Measurements from ENCODE around the gene CTSF. TPM values are rescaled to one million over a fixed set of nuclear protein-coding genes. Genes with fewer than 3 reads are reported as not detected.

Gene CTSF
- total RNA-seq, 4 donors from 2014 or later, result 5.4 to 24.3 (median 21.8) TPM

DNA sequence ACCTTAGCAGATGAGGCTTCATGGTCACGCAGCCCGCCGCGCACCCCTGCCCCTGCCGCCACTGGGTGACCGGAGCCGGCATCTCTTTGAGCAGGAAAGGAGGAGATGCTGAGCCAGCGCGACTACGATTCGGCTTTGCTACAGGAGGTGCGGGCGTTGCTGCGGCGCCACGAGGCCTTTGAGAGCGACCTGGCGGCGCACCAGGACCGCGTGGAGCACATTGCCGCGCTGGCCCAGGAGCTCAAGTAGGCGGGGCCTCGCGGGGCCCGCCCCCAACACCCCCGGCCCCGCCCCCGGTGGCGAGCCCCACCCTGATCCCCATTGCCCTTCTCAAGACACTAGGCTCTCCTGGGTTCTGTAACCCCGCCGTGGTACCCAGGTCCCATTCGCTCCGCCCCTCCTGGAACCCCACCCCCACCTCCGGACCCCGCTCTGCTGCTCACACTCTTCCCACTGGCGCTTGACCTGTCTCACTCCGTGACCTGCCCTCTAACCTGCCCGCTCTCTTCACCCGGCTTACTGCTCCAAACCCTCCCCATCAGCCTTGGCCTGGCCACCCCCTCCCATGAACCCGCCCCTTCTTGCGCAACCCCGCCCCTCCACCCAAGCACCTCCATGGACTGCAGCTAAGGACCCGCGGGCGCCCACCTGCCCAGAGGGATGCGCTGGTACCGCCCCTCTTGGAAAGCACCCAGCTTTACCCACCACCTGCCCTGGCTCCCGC is 9.1 kb downstream of the CTSF start:
- H3K4me1 ChIP-seq, result peaks cover 0 to 11% (median 2%) of the 10 kb centered on the region in 4 donors
- H3K4me3 ChIP-seq, result peak overlapping the region in 1 of 4 donors; percentile 6
- H3K27me3 ChIP-seq, result no peaks in the 10 kb centered on the region
- H3K9me3 ChIP-seq, result no peaks in the 10 kb centered on the region
- no peak overlapping the region for H3K27ac ChIP-seq
- TF ChIP-seq POLR2A (IDR thresholded peaks at IDR 0.05), result no peak
- TF ChIP-seq, protein P1, sequence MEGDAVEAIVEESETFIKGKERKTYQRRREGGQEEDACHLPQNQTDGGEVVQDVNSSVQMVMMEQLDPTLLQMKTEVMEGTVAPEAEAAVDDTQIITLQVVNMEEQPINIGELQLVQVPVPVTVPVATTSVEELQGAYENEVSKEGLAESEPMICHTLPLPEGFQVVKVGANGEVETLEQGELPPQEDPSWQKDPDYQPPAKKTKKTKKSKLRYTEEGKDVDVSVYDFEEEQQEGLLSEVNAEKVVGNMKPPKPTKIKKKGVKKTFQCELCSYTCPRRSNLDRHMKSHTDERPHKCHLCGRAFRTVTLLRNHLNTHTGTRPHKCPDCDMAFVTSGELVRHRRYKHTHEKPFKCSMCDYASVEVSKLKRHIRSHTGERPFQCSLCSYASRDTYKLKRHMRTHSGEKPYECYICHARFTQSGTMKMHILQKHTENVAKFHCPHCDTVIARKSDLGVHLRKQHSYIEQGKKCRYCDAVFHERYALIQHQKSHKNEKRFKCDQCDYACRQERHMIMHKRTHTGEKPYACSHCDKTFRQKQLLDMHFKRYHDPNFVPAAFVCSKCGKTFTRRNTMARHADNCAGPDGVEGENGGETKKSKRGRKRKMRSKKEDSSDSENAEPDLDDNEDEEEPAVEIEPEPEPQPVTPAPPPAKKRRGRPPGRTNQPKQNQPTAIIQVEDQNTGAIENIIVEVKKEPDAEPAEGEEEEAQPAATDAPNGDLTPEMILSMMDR (IDR thresholded peaks at IDR 0.05), result no peak
- H3K36me3 ChIP-seq, result no peaks in the 10 kb centered on the region
- no peak for DNase-seq

DNA sequence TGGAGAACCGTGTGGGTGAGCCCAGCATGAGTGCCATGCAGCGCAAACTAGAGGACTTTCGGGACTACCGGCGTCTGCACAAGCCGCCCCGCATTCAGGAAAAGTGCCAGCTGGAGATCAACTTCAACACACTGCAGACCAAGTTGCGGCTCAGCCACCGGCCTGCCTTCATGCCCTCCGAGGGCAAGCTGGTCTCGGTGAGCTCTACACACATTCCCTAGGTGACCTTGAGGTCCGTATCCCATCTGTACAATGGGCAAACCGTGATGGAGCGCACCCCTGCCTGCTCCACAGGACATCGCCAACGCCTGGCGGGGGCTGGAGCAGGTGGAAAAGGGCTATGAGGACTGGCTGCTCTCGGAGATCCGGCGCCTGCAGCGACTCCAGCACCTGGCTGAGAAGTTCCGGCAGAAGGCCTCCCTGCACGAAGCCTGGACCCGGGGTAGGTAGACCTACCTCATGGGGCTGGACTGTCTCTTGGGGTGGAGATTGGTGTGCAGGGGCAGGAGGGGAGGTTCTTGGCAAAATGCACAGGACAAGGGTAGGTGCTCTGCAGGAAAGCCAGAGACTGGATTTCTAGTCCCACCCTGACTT is 10.6 kb downstream of the CTSF start:
- no peaks in the 10 kb centered on the region for H3K27me3 ChIP-seq
- no peak for DNase-seq
- H3K36me3 ChIP-seq, result no peaks in the 10 kb centered on the region
- TF ChIP-seq, protein P1 (IDR thresholded peaks at IDR 0.05), result no peak
- TF ChIP-seq POLR2A (IDR thresholded peaks at IDR 0.05), result no peak
- no peaks in the 10 kb centered on the region for H3K9me3 ChIP-seq
- no peak overlapping the region for H3K4me3 ChIP-seq
- H3K4me1 ChIP-seq, result peaks cover 0 to 11% (median 2%) of the 10 kb centered on the region in 4 donors
- no peak overlapping the region for H3K27ac ChIP-seq

DNA sequence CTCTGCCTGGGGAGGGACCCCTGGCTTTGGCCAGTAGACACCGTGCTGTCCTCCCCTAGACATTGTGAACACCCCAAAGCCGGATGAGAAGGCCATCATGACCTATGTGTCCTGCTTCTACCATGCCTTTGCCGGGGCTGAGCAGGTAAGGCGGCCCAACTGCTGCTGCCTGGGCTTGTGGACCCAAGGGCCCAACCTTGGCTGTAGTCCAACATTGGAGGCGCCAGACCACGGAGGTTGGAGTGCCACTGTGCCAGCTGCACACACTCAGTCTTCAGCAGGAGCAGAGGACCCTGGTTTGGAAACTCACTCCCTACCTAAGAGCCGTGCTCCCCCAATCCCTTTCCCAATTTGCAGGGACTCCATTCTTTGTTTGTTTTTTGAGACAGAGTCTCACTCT is 12.3 kb downstream of the CTSF start:
- no peak overlapping the region for H3K4me3 ChIP-seq
- H3K27me3 ChIP-seq, result no peaks in the 10 kb centered on the region
- no peaks in the 10 kb centered on the region for H3K36me3 ChIP-seq
- no peak overlapping the region for H3K27ac ChIP-seq
- TF ChIP-seq, protein P1 (IDR thresholded peaks at IDR 0.05), result no peak
- TF ChIP-seq POLR2A (IDR thresholded peaks at IDR 0.05), result no peak
- peaks cover 0 to 11% (median 2%) of the 10 kb centered on the region in 4 donors for H3K4me1 ChIP-seq
- H3K9me3 ChIP-seq, result no peaks in the 10 kb centered on the region
- DNase-seq, result no peak

DNA sequence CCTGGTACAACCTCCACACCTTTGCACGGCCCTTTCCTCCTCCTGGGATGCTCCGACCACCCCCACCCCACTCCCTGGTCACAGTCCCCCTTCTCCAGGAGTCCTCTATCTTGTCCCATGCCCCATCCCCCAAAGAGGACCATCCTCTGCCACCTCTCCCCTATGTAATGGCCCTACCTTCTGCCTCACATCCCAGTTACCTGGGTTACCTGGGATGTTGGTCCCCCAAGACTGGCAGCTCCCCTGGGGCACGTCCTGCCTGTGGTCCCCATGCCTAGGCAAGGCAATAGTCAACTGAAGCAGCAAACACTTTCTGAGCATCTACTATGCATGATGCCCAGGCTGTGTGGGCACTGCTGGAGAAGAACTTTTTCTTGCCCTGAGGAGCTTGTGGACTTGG is 13.0 kb downstream of the CTSF start:
- no peak for DNase-seq
- TF ChIP-seq, protein P1 (IDR thresholded peaks at IDR 0.05), result no peak
- TF ChIP-seq POLR2A (IDR thresholded peaks at IDR 0.05), result no peak
- no peak overlapping the region for H3K4me3 ChIP-seq
- H3K4me1 ChIP-seq, result peaks cover 0 to 11% (median 2%) of the 10 kb centered on the region in 4 donors
- no peaks in the 10 kb centered on the region for H3K27me3 ChIP-seq
- H3K36me3 ChIP-seq, result no peaks in the 10 kb centered on the region
- no peak overlapping the region for H3K27ac ChIP-seq
- H3K9me3 ChIP-seq, result no peaks in the 10 kb centered on the region

DNA sequence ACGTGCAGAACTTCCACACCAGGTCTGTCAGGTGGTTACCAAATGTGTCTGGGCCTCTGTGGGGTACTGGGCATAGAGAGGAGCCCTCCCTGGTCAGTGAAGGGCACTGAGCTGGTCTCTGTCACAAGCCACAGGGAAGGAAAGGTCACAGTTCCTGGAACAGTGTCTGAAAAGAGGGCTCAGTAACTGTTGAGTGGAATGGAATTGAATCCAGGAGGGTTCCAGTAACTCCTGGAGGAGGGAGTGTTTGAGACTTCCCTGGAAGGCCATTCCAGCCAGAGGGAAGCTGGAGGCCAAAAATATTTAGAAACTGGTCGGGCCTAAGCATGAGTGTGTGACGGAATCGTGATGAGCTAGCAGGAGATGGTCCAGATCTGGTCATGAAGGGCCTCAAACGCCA is 13.8 kb downstream of the CTSF start:
- TF ChIP-seq, protein P1 (IDR thresholded peaks at IDR 0.05), result no peak
- no peak for TF ChIP-seq POLR2A (IDR thresholded peaks at IDR 0.05)
- no peaks in the 10 kb centered on the region for H3K36me3 ChIP-seq
- no peaks in the 10 kb centered on the region for H3K27me3 ChIP-seq
- no peak overlapping the region for H3K27ac ChIP-seq
- no peak for DNase-seq
- peaks cover 0 to 11% (median 2%) of the 10 kb centered on the region in 4 donors for H3K4me1 ChIP-seq
- H3K9me3 ChIP-seq, result no peaks in the 10 kb centered on the region
- no peak overlapping the region for H3K4me3 ChIP-seq
